Measurements from ENCODE around the gene POLR1G. TPM values are rescaled to one million over a fixed set of nuclear protein-coding genes. Genes with fewer than 3 reads are reported as not detected.

The POLR1G gene
- total RNA-seq, 1 experiment from 2014 or later, result 25.9 TPM

DNA sequence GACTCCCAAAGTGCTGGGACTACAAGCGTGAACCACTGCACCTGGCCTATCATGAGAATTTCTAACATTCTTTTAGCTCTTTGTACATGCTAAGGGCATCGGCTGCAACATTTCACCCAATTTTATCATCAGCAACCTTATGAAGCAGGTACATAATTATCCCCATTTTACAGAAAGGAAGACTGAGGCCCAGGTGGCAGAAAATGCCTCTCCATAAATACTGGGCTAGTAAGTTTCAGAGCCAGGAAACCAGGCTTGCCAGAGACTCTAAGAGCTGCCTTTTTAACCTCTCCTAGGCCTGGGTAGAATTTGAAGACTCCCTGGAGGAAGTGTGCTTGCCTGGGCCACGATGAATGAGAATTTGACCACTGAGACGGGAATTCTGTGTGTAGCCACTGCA, 38.3 kb upstream of the POLR1G start:
- Histone ChIP-seq H3K36me3 (ENCODE audit: low read depth, low read length) (no peaks in the 10 kb centered on the region), H3F3A (ENCODE audit: low read length, unreplicated experiment) (no peaks in the 10 kb centered on the region), H3K79me2 (ENCODE audit: low read length) (peaks cover 29% of the 10 kb centered on the region), H3K4me3 (ENCODE audit: low read length) (no peak overlapping the region), H3K27me3 (ENCODE audit: low read length) (no peaks in the 10 kb centered on the region), H3K27ac (ENCODE audit: low read length) (no peak overlapping the region), H3K9me3 (ENCODE audit: low read length) (no peaks in the 10 kb centered on the region), H2AFZ (ENCODE audit: low read length) (no peak overlapping the region), H3K9me2 (replicated peaks; ENCODE audit: low read length) (no peaks in the 10 kb centered on the region), H3K4me1 (ENCODE audit: insufficient read depth, low read length) (peaks cover 7% of the 10 kb centered on the region), H3K4me2 (ENCODE audit: low read length) (peak overlapping the region; percentile 93; the same call in 1 of the 2 replicates), H3K9ac (ENCODE audit: low read length) (no peak overlapping the region), H4K20me1 (ENCODE audit: low read length) (no peaks in the 10 kb centered on the region)
- POLR2A ChIA-PET (ENCODE audit: unreplicated experiment), result no interaction called here
- ATAC-seq (no peak), DNase-seq (no peak)
- intact Hi-C loops (cut with micrococcal nuclease), result no loop called here
- no TSS peak for BruUV-seq (replicated peaks)
- no peak for TF ChIP-seq EZH2 (IDR thresholded peaks at IDR 0.05; ENCODE audit: low read length, unreplicated experiment)
- TF ChIP-seq, protein P1, sequence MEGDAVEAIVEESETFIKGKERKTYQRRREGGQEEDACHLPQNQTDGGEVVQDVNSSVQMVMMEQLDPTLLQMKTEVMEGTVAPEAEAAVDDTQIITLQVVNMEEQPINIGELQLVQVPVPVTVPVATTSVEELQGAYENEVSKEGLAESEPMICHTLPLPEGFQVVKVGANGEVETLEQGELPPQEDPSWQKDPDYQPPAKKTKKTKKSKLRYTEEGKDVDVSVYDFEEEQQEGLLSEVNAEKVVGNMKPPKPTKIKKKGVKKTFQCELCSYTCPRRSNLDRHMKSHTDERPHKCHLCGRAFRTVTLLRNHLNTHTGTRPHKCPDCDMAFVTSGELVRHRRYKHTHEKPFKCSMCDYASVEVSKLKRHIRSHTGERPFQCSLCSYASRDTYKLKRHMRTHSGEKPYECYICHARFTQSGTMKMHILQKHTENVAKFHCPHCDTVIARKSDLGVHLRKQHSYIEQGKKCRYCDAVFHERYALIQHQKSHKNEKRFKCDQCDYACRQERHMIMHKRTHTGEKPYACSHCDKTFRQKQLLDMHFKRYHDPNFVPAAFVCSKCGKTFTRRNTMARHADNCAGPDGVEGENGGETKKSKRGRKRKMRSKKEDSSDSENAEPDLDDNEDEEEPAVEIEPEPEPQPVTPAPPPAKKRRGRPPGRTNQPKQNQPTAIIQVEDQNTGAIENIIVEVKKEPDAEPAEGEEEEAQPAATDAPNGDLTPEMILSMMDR (conservative IDR thresholded peaks at IDR 0.05; ENCODE audit: low read depth, low read length), result no peak
- no peak for TF ChIP-seq EZH2phosphoT487 (IDR thresholded peaks at IDR 0.05; ENCODE audit: borderline replicate concordance, low read length)
- CTCF ChIA-PET, result no interaction called here

DNA sequence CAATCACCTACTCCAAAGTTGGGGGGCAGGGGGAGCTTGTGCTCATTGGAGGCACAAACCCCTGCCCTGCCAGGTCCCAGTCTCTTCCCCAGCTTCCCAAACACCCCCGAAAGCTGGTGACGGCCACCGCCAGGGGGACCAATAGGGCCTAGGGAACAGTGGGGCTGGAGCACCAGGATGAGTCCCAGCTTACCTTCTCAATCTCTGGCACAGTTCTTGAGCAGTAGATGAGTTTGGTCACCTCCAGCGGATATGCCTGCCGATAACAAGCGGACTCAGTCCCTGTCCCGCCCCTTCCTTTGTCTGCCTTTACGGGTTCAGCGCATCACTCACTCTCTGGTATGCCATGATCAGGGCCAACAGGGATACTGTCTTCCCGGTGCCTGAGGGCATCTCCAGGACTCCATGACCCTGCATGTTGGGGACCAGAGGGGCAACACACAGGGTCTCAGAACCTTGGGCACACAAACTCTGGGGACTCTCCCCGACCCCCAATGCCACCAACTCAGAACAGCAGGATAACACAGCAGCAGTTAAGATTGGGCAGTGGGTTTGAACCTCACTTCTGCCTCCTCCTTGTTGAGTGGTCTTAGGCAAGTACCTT, 37.6 kb upstream of the POLR1G start:
- ChIA-PET CTCF (no interaction called here), POLR2A (ENCODE audit: unreplicated experiment) (no interaction called here)
- no peak overlapping the region for H3K27ac ChIP-seq (ENCODE audit: low read length)
- H2AFZ ChIP-seq (ENCODE audit: low read length), result no peak overlapping the region
- no TSS peak for BruUV-seq (replicated peaks)
- H3K9ac ChIP-seq (ENCODE audit: low read length), result no peak overlapping the region
- H4K20me1 ChIP-seq (ENCODE audit: low read length), result no peaks in the 10 kb centered on the region
- TF ChIP-seq EZH2phosphoT487 (IDR thresholded peaks at IDR 0.05; ENCODE audit: borderline replicate concordance, low read length) (no peak), EZH2 (IDR thresholded peaks at IDR 0.05; ENCODE audit: low read length, unreplicated experiment) (no peak)
- TF ChIP-seq, protein P1 (conservative IDR thresholded peaks at IDR 0.05; ENCODE audit: low read depth, low read length), result no peak
- no peaks in the 10 kb centered on the region for H3K36me3 ChIP-seq (ENCODE audit: low read depth, low read length)
- peak; percentile 24 for DNase-seq
- H3F3A ChIP-seq (ENCODE audit: low read length, unreplicated experiment), result no peaks in the 10 kb centered on the region
- peaks cover 7% of the 10 kb centered on the region for H3K4me1 ChIP-seq (ENCODE audit: insufficient read depth, low read length)
- H3K27me3 ChIP-seq (ENCODE audit: low read length), result no peaks in the 10 kb centered on the region
- no peak for ATAC-seq
- H3K4me2 ChIP-seq (ENCODE audit: low read length), result peak overlapping the region; percentile 93
- H3K4me3 ChIP-seq (ENCODE audit: low read length), result peak overlapping the region; percentile 94
- no peaks in the 10 kb centered on the region for H3K9me2 ChIP-seq (replicated peaks; ENCODE audit: low read length)
- H3K79me2 ChIP-seq (ENCODE audit: low read length), result peaks cover 29% of the 10 kb centered on the region
- intact Hi-C loops (cut with micrococcal nuclease), result no loop called here
- H3K9me3 ChIP-seq (ENCODE audit: low read length), result no peaks in the 10 kb centered on the region

DNA sequence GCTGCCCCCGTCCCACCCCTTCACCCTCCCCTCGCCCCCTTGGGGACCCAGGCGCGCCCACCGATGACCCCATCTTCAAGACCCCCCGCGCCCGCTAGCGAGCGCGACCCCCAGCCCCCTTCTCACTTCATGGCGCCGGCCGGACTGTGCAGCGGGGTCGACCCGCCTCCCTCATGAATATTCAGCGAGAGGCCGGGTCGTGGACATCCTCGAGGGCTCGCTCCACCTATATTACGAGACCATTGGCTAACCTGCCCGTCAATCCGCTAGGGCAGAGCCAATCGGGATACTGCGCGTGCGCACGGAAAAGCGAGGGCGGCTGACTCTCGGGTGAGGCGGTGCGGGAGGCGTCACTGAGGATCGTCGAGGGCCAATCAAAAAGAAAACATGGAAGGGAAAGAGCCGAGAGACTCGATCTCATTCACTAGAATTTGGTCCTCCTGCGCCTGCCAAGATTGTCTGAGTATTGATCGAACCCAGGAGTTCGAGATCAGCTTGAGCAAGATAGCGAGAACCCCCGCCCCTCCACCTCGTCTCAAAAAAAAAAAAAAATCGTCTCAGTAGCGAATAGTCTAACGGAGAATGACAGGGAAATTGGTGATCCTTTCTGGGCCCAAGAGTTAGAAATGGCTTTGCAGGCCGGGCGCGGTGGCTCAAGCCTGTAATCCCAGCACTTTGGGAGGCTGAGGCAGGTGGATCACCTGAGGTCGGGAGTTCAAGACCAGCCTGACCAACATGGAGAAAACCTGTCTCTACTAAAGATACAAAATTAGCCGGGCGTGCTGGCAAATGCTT, 35.8 kb upstream of the POLR1G start, which contains the start of gene ERCC2:
Gene ERCC2, minus strand, starts transcription at position 164 of the 795 bp plus-strand sequence. Its CDS starts 33 bp downstream, at position 131.
- CTCF ChIA-PET, result no interaction called here
- peaks cover 7% of the 10 kb centered on the region for H3K4me1 ChIP-seq (ENCODE audit: insufficient read depth, low read length)
- H3K4me3 ChIP-seq (ENCODE audit: low read length), result peak within 1 kb of the TSS; percentile 94
- H3K4me2 ChIP-seq (ENCODE audit: low read length), result peak within 1 kb of the TSS; percentile 93
- H3K27ac ChIP-seq (ENCODE audit: low read length), result peak within 1 kb of the TSS; percentile 30; the same call in 1 of the 2 replicates
- peak; percentile 98 for ATAC-seq
- no peaks in the 10 kb centered on the region for H3K9me3 ChIP-seq (ENCODE audit: low read length)
- no peaks in the 10 kb centered on the region for H3K27me3 ChIP-seq (ENCODE audit: low read length)
- peak within 1 kb of the TSS; percentile 76 for H2AFZ ChIP-seq (ENCODE audit: low read length)
- peak within 1 kb of the TSS; percentile 74 for H3K9ac ChIP-seq (ENCODE audit: low read length)
- TF ChIP-seq EZH2phosphoT487 (IDR thresholded peaks at IDR 0.05; ENCODE audit: borderline replicate concordance, low read length), result no peak
- TF ChIP-seq EZH2 (IDR thresholded peaks at IDR 0.05; ENCODE audit: low read length, unreplicated experiment), result no peak
- TF ChIP-seq, protein P1 (conservative IDR thresholded peaks at IDR 0.05; ENCODE audit: low read depth, low read length), result no peak
- intact Hi-C loops (cut with micrococcal nuclease), result no loop called here
- POLR2A ChIA-PET (ENCODE audit: unreplicated experiment), result interaction anchor here (0.5 to 0.7 kb wide), 2 partner anchors 83 to 115 kb away, joined by 5 to 11 read pairs; no protein-coding TSS in a partner anchor
- no peaks in the 10 kb centered on the region for H4K20me1 ChIP-seq (ENCODE audit: low read length)
- peak; percentile 98 for DNase-seq
- H3K36me3 ChIP-seq (ENCODE audit: low read depth, low read length), result no peaks in the 10 kb centered on the region
- H3K9me2 ChIP-seq (replicated peaks; ENCODE audit: low read length), result no peaks in the 10 kb centered on the region
- BruUV-seq (replicated peaks), result TSS peak; percentile 98
- H3K79me2 ChIP-seq (ENCODE audit: low read length), result peaks cover 29% of the 10 kb centered on the region
- H3F3A ChIP-seq (ENCODE audit: low read length, unreplicated experiment), result no peaks in the 10 kb centered on the region
